Progenitor cell of endocrine pancreas (in vitro differentiated cells): ENCODE measurements around the gene C12orf56. TPM values are rescaled to one million over a fixed set of nuclear protein-coding genes. Genes with fewer than 3 reads are reported as not detected.
A peak's percentile ranks its signal among the peaks of the same experiment; 100 is the strongest.

Source experiments
- DNase-seq: peaks from one replicate; pipeline ENCODE4 v3.0.0; 2021; ENCODE audit warnings: low spot score; ENCODE audit not compliant: unreplicated experiment
- H3K27ac Mint-ChIP-seq: 2 replicates; pipeline ENCODE4 v1.8.0; 2021; ENCODE audit warnings: mild to moderate bottlenecking, moderate library complexity, mixed read lengths
- H3K27me3 Mint-ChIP-seq: 2 replicates; pipeline ENCODE4 v1.8.0; 2021; ENCODE audit warnings: mixed read lengths
- H3K36me3 Mint-ChIP-seq: 2 replicates; pipeline ENCODE4 v1.8.0; 2022; ENCODE audit warnings: mixed read lengths; ENCODE audit not compliant: insufficient read depth
- H3K4me1 Mint-ChIP-seq: 2 replicates; pipeline ENCODE4 v1.8.0; 2021; ENCODE audit warnings: low read depth, mixed read lengths
- H3K4me3 Mint-ChIP-seq: 2 replicates; pipeline ENCODE4 v1.8.0; 2021; ENCODE audit warnings: low read depth, mild to moderate bottlenecking, moderate library complexity, mixed read lengths
- H3K9me3 Mint-ChIP-seq: 2 replicates; pipeline ENCODE4 v1.8.0; 2021; ENCODE audit warnings: low read depth, mixed read lengths
- total RNA-seq: library from RNA; stranded (reverse); gene quantifications from 2 replicates; pipeline ENCODE4 v1.2.1, GENCODE V29; 2021
- TF ChIP-seq, protein P1 (sequence below): fragments of 200-600 bp; sonication (generic); IDR thresholded peaks from one replicate; pipeline ENCODE4 v1.5.0; 2021; ENCODE audit warnings: antibody characterized with exemption, mild to moderate bottlenecking; ENCODE audit not compliant: unreplicated experiment

C12orf56 gene
- total RNA-seq, 1 donor from 2014 or later: 0.84 TPM

DNA sequence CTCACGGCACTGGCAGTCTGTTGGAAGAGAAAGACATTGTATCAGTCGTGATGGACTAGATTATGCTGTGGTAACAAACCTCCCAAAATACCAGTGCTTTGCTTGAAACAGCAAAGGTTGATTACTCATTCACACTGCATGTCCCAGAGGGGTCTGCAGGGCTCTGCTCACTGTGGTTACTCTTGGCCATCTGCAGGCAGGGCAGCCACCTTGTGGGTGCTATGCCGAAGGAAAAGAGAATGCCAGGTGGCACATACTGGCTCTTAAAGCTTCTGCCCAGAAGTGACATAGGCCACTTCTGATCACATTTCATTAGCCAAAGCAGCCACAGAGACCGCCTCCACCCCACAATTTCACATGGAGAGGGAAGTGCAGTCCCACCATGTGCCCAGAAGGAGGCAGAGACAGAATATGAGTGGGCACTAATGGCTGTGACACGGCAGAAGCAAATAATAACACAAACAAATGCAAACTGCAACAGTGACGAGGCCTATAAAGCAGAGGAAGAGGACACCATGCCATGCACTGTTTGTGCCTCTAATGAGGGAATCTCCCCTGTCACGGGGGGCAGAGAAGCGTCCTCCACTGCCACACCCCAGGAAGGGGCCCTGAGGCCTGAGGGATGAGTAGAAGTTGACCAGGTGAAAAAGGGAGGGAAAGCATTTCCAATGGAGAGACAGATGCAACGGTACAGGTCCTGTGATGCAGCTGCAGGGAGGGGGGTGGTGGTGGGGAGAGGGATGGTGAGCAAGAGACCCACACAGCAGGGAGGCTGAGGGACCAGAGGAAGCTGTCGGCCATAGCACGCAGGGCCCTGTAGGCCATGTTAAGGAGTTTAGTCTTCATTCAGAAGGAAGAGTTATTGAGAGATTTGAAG is 116.8 kb downstream of the C12orf56 start:
- peaks cover 3% of the 10 kb centered on the region for H3K9me3 Mint-ChIP-seq
- no peak for DNase-seq
- H3K27me3 Mint-ChIP-seq: no peaks in the 10 kb centered on the region
- H3K27ac Mint-ChIP-seq: no peak overlapping the region
- H3K36me3 Mint-ChIP-seq: no peaks in the 10 kb centered on the region
- H3K4me3 Mint-ChIP-seq: no peak overlapping the region
- TF ChIP-seq, protein P1, sequence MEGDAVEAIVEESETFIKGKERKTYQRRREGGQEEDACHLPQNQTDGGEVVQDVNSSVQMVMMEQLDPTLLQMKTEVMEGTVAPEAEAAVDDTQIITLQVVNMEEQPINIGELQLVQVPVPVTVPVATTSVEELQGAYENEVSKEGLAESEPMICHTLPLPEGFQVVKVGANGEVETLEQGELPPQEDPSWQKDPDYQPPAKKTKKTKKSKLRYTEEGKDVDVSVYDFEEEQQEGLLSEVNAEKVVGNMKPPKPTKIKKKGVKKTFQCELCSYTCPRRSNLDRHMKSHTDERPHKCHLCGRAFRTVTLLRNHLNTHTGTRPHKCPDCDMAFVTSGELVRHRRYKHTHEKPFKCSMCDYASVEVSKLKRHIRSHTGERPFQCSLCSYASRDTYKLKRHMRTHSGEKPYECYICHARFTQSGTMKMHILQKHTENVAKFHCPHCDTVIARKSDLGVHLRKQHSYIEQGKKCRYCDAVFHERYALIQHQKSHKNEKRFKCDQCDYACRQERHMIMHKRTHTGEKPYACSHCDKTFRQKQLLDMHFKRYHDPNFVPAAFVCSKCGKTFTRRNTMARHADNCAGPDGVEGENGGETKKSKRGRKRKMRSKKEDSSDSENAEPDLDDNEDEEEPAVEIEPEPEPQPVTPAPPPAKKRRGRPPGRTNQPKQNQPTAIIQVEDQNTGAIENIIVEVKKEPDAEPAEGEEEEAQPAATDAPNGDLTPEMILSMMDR: peak; percentile 34
- H3K4me1 Mint-ChIP-seq: no peaks in the 10 kb centered on the region

DNA sequence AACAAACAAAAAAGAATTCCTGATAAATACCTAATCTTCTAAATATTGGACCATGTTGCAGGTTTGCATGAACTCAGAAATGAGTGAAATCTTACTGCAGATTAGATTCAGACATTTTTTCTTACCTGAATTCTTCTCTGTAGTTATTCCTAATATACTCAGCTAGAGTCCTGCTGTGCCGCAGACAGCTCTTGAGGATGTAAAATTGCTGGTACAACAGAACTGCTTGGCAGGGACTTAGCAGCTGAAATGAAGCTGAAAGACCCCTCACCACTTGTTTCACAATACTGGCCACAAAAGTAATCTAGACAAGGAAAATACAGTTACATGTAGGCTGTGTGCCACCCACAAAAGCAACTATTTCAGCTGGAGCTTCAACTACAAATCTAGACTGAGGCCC is 120.1 kb downstream of the C12orf56 start:
- H3K27ac Mint-ChIP-seq: peak overlapping the region; percentile 29
- H3K9me3 Mint-ChIP-seq: no peaks in the 10 kb centered on the region
- no peak overlapping the region for H3K4me3 Mint-ChIP-seq
- no peak for DNase-seq
- no peaks in the 10 kb centered on the region for H3K4me1 Mint-ChIP-seq
- peaks cover 3% of the 10 kb centered on the region for H3K27me3 Mint-ChIP-seq
- TF ChIP-seq, protein P1: no peak
- no peaks in the 10 kb centered on the region for H3K36me3 Mint-ChIP-seq

DNA sequence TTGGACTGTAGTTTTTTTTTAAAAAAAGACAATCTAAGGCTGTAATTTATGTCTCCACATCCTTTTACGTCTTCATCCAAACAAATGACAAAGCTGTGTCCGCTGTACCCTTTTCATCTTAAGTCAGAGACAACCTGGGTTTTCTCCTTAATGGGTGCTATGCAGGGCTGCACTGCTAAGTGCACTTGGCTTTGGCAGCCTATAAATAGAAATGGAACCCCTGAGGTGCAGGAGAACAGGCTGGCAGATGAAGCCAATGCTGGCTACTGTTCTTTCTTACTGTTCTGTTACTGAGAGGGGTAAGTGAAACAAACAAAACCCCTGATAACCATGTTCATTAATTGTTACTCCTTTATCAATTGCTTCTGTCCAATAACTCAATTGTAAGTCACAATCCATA is 121.4 kb downstream of the C12orf56 start:
- Mint-ChIP-seq H3K27ac (no peak overlapping the region), H3K4me1 (peaks cover 5% of the 10 kb centered on the region), H3K4me3 (no peak overlapping the region), H3K36me3 (no peaks in the 10 kb centered on the region), H3K9me3 (no peaks in the 10 kb centered on the region), H3K27me3 (peaks cover 3% of the 10 kb centered on the region)
- TF ChIP-seq, protein P1: no peak
- DNase-seq: no peak

DNA sequence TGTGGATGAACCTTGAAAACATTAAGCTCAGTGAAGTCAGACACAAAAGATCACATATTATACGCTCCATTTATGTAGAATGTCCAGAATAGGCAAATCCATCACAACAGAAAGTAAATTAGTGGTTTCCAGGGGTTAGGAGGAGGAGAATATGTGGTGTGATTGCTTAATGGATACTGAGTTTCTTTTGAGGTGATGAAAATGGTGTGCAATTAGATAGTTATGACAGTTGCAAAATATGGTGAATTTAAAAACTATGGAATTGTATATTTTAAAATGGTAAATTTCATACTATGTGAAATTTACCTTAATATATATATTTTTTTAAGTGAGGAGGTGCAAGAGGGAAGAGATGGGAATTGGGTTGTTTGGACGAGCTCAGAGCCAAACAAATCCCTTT is 122.1 kb downstream of the C12orf56 start:
- Mint-ChIP-seq H3K4me1 (peaks cover 5% of the 10 kb centered on the region), H3K27me3 (peaks cover 3% of the 10 kb centered on the region), H3K36me3 (no peaks in the 10 kb centered on the region), H3K27ac (no peak overlapping the region), H3K4me3 (no peak overlapping the region), H3K9me3 (no peaks in the 10 kb centered on the region)
- no peak for DNase-seq
- TF ChIP-seq, protein P1: no peak

DNA sequence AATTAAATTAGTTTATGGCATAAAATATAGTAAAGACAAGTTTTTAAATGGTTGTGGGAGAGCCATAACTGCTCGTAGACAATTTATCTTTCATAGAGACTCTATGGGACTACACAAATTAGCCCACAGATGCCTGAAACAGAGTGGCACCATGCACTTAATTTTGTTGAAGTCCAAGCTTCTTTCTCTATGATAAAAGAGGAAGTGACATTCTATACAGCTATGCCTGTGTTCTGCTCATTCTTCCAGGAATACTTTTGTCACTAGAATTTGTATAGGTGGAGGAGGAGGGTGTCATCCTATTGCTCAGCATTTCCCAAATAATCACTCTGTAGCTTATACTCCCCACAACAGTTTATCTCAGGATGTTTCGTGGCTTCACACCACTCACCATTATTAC is 124.7 kb downstream of the C12orf56 start:
- peaks cover 5% of the 10 kb centered on the region for H3K4me1 Mint-ChIP-seq
- H3K36me3 Mint-ChIP-seq: no peaks in the 10 kb centered on the region
- peaks cover 3% of the 10 kb centered on the region for H3K27me3 Mint-ChIP-seq
- H3K27ac Mint-ChIP-seq: no peak overlapping the region
- H3K9me3 Mint-ChIP-seq: no peaks in the 10 kb centered on the region
- no peak overlapping the region for H3K4me3 Mint-ChIP-seq
- DNase-seq: no peak
- TF ChIP-seq, protein P1: no peak
